Hematopoietic multipotent progenitor cell (in vitro differentiated cells): ENCODE measurements around the gene NBAS. TPM values are rescaled to one million over a fixed set of nuclear protein-coding genes. Genes with fewer than 3 reads are reported as not detected.

Source experiments
- DNase-seq, 3 donors: peaks; one replicate each; pipeline ENCODE4 v3.0.0-alpha.2; 2011 to 2015; ENCODE audit warnings: low read depth in 2 of 3, low spot score in 2 of 3
- total RNA-seq: library from RNA; depleted of rRNA; stranded (reverse); fragments of >200 nt; gene quantifications from one replicate; pipeline ENCODE4 v1.2.3, GENCODE V29; 2012

NBAS gene
- total RNA-seq, 1 donor, result 56.3 TPM

GRCh38 chr2:15187702-15188101 is 373.4 kb downstream of the NBAS start:
- DNase-seq, result no peak

GRCh38 chr2:15186118-15186517 is 375.0 kb downstream of the NBAS start:
- no peak for DNase-seq

- no peak for DNase-seq
Measured at GRCh38 chr2:15184491-15184890, 376.6 kb downstream of the NBAS start.

GRCh38 chr2:15182275-15182674 is 378.9 kb downstream of the NBAS start:
- no peak for DNase-seq

DNA sequence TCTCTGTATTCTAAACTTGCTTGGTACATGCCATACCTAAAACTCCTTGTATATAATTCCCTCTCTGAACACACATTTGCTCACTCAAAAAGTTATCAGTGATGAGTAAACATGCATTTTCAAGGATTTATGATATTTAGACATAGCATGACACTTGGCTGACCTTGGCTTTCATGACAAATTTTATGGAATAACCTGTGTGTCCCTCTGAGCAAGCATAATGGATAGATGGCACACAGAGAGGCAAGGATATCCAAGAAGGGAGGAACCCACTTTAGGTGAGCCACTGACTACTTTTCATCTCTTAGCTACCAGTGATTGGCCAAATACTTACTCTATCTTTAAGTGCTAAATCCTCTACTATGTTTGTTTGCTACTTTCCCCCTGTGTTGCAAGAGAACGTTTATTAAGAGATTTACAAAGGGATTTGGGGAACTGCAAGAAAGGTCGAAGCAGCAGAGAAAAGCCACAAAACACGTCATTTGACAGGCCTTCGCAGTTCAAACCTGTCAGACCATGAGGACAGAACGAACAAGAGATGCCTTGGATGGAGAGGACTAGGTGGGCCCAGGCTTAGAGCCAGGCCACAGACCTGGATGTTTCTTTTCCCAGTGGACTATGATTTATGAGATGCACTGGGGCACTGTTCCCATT is 379.9 kb downstream of the NBAS start:
- DNase-seq, result no peak

DNA sequence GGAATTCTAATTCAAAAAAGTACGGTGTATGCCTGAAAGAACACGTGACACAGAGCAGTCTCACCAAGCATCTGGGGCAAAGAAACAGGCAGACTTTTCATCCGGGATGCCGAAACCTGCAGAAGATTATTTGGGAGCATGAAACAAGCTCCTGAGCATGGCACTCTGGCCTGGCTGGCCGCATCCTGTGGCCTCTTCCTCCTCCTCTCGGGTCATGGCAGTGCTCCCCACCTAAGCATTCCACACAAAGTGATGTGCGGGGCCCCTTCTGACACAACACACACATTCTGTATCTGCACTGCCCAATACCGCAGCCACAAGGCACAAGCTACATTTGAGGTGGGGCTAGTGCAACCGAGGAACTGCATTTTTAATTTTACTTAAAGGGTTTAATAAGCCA is 380.8 kb downstream of the NBAS start:
- DNase-seq, result no peak

DNA sequence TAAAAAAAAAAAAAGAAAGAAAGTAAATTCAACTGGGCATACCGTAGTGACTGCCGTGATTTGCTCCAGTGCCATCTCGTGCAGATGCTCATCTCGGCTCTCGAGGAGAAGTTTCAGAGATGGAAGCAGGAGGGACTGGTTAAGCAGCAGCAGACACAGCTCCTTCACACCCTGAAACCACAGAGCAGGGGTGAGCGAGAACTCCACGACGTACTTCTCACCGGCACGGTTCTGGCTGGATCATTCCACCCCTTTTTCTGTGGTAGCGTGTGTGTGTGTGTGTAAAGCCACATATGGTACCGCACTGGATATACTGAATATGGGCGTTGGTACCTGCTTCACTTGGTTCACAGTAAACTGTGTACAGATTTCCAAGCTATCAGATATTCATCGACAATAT is 382.2 kb downstream of the NBAS start:
- no peak for DNase-seq

DNA sequence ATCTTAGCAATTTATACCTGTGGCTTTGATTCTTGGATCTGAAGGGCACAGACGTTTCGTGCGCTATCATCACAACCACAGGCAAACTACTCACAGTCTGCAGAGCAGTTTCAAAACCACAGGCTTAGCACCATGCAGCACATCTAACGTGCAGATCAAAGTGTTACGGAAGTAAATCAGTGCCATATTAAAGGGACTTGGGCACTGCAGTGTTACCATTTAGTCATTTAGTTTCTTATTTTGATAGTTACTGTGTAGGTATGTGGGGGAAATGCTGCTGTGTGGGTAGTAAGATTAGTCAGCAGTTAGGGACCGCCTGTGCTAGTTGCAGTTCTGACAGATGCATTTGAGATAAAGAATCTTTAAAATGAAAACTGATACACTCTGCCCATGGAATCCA is 384.0 kb downstream of the NBAS start:
- peak; percentile 22 to 58 (median 32) for DNase-seq

GRCh38 chr2:15176604-15177003 is 384.5 kb downstream of the NBAS start:
- no peak for DNase-seq

GRCh38 chr2:15174567-15174966 is 386.6 kb downstream of the NBAS start:
- DNase-seq, result no peak

GRCh38 chr2:15173501-15173900 is 387.6 kb downstream of the NBAS start:
- no peak for DNase-seq

DNA sequence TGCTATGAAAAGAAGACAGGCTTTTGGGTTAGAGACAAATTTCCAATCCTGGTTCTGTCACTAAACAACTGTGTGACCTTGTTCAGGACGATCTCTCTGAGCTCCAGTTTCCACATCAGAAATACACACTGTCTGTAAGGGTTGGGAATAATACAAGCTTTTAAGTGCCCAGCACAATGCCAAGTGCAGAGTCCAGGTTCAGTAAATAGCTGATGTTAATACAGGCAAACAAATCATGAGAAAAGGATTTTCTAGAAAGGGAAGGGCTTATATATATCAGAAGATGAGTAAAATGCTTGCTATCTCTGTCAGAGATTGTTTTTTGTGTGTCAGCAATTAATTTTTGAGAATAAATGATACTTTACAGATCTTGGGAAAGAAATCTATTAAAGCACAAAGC is 388.3 kb downstream of the NBAS start:
- DNase-seq, result no peak

DNA sequence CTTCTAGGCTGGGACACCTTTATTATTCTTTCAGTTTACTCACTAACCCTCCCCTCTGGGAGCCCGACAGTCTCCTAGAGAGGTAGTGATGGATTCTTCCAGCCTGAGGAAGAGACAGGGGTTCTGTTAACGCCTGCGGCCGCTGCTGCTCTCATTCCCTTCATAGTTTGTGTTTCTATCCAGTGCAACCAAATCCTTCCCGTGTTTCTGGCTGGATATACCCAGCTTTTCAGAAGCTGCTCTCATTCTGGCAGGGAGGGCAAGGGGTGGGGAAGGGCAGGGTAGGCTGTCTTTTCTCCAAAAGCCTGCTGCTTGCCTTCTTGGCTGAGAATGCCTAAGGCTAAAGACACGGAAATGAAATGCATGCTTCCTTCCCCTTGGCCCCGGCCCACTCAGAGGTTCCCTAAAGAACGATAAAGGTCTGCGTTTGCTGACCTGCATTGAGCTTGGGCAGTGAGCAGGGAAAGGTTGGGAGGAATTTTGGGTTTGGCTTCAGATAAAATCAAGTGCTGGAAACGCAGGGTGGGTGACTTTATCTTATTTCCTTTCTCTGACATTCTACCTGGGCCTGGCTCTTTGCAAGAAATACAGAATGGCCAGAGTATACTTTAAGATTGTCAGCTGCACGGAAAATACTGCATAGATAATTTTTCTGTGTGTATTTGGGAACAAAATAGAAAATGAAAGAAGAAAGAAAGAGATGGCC is 390.9 kb downstream of the NBAS start:
- DNase-seq, result no peak

DNA sequence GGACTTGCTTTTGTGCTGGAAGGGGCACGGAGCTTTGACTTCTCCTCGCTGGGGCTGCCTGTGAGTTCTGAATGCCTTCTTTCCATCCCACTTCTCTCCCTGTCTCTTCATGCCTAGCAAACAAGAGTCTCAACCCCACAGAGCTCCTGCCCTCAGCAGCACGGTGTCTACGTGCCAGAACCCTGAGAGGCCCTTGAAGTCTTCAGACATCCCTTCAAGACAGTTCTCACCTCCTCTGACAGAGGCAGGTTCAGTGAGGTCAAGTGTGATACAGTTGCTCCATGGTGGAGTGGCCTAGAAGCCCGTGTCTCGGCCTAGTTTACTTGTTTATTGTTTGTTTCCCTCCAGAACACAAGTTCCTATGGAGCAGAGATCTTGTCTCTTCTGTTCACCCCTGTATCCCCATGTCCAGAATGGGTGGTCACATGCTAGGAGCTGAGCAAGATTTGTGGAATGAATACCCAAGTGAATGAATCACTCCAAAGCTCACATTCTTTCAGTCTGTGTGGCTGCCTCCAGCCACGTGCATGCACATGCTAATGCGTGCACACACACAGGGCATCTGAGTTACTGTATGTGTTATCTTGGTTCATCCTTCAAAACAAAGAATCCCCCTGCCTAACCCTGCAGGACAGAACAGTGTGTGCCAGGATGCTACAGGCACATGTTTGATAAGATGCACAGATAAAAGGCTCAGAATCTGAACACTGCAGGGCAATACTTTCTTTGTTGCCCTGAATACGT is 391.6 kb downstream of the NBAS start:
- DNase-seq, result no peak

- no peak for DNase-seq
Measured at GRCh38 chr2:15168116-15168515, 393.0 kb downstream of the NBAS start.

DNA sequence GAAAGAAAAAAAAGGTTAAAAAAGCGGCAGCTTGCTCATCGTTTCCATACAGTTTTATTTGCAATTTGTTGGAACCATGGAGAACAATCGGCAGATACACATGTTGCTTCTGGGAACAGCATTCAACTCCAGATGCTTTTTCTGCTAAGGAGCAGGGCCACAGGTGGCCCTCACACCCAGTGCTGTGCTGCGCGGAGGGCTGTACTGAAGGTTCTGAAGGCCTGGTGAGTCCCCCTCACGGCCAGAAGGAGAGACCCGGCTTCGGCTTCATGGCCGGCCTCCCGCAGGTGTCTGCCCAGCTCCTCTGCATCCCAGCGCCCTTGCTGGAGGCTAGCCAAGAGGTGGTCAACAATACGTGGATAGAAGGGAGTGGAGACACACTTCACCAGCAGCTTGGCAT is 394.3 kb downstream of the NBAS start:
- DNase-seq, result no peak

DNA sequence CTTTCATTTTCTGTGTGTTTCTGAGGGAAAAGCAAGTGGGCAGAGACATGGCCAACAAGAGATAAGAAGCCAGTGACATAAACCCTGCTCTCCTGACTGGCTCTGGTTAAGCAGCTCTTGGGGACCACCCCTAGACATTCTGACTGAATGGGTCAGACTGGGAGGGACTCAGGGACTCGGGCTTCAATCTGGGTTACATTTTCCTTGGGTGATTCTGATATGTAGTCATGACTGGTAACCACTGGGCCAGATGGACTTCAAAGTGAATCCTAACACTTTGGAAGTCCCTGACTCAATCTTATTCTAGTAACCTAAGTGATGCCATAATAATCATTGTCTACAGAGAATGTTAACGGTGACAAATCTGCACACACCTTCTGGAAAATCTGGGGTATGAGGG is 397.8 kb downstream of the NBAS start:
- DNase-seq, result no peak

- no peak for DNase-seq
Measured at GRCh38 chr2:15162620-15163019, 398.5 kb downstream of the NBAS start.

- no peak for DNase-seq
Measured at GRCh38 chr2:15160201-15160991, 400.7 kb downstream of the NBAS start.

DNA sequence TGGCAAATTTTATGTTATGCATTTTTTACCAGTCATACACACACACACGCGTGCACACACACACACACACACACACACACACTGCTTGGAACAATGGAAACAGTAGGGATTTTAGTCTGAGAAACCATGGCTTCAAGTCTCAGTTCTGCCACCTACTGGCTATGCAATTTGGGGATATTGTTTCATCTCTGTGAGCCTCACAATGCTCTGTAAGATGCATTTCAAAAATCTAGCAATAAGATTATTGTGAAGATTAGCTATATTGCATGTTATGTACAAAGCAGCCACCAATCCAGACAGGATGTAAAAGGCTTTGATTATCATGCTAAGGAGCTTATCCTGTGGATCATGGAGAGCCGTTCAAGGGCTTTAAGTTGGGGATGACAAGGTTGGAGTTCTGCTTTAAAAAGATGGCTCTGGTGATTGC is 401.4 kb downstream of the NBAS start:
- DNase-seq, result peak in 2 of 3 donors; percentile 28 to 59

DNA sequence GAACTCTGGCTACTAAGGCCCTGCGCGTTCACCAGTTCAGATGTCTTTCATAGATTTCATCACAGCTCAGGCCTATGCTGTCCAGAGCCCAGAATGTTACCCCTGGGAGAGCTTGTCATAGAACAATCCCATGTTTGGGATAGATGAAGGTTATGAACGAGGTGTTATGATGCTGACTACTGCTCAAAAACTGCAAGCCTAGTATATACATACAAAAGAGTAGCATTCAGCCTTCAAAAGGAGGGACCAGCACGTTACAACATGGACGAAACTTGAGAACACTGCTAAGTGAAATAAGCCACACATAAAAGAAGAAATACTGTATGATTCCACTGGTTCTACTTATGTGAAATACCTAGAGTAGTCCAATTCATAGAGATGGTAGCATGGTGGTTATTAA is 401.9 kb downstream of the NBAS start:
- no peak for DNase-seq
